ENCODE data around the gene SOCS2.
A peak's percentile ranks its signal among the peaks of the same experiment; 100 is the strongest.

The SOCS2 gene

GRCh38 chr12:93567174-93567573 is 5.3 kb upstream of the SOCS2 start:
- DNase-seq (ENCODE audit: low read depth in 2 of 2, low spot score in 1 of 2): no peak

GRCh38 chr12:93568091-93568490 is 4.4 kb upstream of the SOCS2 start:
- no peak for DNase-seq (ENCODE audit: low read depth in 2 of 2, low spot score in 1 of 2)

DNA sequence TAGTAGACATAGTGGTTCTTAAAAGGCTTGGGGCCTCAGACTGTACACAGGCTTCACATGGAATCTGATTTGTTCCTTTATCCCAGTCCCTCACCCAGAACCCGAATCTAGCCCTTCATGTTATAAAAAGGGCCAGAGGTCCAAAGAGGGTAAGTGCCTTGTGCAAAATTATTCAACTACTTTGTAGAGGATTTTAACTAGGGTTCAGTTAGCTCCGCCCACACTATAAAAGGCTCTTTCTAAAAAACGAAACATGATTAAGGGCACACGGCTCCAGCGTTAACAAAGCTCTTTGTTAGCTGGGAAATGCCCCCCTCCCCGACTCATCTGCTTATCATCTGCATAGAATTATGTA is 3.2 kb upstream of the SOCS2 start:
- no peak for DNase-seq (ENCODE audit: low read depth in 2 of 2, low spot score in 1 of 2)

DNA sequence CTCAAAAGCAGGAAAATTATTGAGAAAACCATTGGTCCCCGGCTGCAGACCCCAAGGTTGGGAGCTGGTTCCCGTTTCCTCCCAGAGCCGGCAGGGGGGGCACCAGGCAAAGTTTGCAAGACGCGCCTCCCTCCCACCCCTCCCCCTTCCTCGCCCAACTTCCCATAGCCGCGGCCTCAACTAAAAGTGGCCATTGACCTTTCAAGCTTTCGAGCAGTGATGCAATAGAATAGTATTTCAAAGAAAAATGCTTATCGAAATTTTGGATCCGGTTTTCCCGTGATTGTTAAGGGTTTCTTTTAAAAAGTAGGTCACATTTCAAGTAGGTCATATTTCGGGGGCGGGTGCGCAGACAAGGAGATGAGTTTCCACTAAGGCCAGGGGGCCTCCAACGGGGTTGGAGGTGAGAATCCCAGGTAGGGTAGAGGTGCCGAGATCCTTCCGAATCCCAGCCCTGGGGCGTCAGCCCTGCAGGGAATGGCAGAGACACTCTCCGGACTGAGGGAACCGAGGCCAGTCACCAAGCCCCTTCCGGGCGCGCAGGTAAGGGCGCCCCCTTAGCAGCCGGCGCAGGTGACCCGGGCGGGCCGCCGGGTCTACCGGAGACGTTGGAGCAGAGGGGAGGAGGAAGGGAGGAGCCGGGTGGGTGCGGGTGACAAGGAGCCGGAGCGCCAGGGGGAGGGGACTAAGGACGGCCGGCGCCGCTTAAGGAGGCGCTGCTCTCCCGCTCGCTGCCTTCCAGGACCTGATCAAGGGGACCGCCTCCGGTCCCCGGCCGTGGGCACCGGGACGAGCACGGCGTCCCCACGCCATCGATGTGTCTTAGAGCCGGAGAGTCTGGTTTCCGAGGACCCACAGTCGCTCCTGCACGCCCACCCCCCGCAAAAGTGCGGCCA is 2.6 kb upstream of the SOCS2 start:
- peak; percentile 47 to 52 for DNase-seq (ENCODE audit: low read depth in 2 of 2, low spot score in 1 of 2)

DNA sequence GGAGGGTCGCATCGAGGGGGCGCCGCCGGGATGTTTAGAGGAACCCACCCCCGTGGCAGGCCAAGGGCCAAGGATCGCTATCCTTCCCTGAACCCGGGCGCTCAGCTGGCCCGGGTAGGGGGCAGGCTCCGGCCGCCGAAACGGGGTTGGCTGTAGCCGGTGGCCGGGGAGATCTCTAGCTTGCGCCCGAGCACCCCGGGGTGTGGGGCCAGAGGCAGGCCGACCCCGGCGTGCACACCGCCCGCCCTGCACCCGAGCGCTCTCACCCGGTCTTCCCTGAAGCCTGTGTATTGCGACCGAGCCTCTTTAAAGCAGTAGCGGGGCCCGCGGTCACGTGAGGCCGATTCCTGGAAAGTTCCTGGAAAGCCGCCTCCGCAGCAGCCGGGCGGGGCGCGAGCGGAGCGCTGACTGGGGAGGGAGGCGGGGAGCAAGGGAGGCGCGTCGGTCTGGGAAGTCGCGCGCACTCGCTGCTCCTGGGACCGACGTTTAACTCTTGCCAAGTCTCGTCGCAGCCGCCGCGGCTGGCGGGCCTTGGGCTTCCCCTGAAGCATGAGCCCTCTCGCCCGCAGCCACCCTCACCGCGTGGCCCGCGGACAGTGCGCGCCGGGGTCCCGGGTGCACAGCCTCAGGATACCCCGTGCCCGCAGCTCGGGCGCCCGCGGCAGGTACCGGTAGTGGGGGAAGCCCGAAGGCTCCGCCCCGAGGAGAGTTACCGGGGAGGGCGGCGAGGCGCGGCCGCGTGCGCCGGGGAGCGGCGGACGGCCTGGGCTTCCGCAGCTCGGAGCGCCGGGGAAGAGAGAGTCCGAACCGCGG is 1.7 kb upstream of the SOCS2 start:
- DNase-seq (ENCODE audit: low read depth in 2 of 2, low spot score in 1 of 2): peak; percentile 78 to 80

DNA sequence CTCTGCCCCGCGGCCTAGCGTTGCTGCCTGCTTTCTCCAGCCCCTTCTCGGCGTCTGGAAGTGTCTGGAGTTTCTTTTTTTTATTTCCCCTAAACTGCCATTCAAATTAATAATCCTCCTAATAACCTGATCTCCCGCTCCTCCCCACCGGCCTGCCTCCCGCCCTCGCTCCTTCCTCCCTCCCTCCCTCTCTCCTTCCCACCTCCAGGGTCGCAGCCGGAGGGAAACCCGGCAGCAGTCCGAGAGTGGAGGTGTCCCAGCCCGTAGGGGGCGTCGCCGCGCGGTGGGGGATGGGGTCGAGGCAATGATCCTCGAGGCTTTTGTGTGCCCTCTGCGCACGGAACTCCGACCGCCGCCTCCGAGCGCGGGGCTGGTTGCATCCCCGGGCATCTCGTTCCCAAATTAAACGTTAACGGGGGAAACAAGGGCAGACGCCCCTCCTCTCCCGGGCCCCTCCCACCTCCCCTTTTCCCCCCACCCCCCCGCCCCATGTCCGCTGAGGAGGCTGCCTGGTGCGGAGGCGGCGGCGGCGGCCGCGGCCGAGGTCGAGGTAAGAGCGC is 1.0 kb upstream of the SOCS2 start:
- DNase-seq (ENCODE audit: low read depth in 2 of 2, low spot score in 1 of 2): peak; percentile 34 to 42

DNA sequence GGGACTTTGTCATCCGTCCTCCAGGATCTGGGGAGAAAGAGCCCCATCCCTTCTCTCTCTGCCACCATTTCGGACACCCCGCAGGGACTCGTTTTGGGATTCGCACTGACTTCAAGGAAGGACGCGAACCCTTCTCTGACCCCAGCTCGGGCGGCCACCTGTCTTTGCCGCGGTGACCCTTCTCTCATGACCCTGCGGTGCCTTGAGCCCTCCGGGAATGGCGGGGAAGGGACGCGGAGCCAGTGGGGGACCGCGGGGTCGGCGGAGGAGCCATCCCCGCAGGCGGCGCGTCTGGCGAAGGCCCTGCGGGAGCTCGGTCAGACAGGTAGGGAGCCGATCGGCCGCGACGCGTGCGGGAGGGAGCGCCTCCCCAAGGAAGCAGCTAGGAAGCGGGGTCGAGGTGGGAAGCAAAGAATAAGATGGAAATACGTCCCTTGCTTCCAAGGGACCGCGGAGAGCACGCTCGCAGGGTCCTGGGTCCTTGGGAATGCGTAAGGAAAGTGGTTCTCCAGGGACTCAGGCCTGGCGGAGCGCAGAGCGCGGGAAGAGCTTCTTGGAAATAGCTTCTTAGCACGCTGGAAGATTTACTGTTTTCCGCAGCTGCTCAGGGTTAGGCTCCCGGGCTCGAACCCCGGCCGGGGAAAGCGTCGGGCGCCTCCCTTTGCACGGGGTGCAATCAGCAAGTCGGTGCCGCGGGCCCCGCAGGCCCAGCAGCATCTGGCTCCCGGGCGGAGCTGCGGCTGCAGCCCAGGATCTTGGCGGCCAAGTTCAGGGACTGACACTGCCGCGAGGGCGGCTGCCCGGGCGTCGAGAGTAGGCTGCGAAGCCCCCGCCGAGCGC is 457 bp downstream of the SOCS2 start:
- peak in 1 of 2 donors; percentile 1 for DNase-seq (ENCODE audit: low read depth in 2 of 2, low spot score in 1 of 2)

DNA sequence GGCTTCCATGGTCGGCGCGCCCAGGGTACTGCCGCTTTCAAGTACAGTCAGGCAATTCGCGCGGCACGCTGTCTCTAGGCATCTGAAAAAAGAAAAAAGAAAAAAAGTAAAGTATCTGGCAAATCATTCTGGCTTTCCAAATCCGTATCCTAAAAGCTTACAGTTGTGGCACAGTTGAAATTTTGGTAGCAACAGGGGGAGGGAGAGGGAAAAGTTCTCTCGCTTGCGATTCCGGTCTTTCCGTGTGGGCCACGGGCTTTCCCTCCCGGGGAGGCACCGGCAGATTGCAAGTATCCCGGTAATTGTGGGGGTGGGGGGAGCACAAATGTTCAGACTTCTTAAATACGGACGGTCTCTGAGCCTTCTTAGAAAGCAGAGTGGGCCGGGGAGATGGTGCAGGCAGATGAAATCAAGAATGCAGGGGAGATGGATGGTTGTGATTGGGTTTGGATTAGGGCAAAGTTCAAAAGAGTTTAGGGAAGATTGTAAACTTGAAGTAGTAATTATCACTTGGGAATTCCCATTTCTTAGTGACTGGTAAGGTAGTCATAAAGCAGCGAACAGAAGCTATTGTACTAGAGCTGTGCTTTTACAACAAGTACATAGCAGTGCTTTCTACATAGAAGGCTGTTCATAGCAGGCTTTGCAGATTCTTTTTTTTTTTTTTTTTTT is 1.2 kb downstream of the SOCS2 start:
- DNase-seq (ENCODE audit: low read depth in 2 of 2, low spot score in 1 of 2): no peak

GRCh38 chr12:93577222-93577621 is 4.7 kb downstream of the SOCS2 start:
- DNase-seq (ENCODE audit: low read depth in 2 of 2, low spot score in 1 of 2): no peak

GRCh38 chr12:93578221-93578620 is 5.7 kb downstream of the SOCS2 start:
- DNase-seq (ENCODE audit: low read depth in 2 of 2, low spot score in 1 of 2): no peak

DNA sequence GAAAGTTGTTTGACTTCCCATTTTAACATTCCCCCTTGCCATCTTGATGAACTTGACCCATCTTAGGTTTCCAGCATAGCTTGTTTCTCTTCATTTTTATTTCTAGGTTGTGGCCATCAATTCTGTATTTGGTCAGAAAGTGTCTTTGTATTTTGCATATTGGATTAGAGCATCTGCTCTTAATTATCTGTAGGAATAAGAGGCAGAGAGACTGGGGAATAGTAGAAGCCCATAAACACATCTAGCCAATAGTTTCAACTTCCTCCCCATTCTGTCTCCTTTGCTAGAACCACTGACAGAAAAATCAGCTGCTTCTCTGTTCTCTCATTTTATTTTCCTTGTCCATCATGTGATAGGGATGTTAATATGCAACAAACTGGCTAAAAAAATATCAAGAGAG is 8.2 kb downstream of the SOCS2 start:
- DNase-seq (ENCODE audit: low read depth in 2 of 2, low spot score in 1 of 2): no peak

DNA sequence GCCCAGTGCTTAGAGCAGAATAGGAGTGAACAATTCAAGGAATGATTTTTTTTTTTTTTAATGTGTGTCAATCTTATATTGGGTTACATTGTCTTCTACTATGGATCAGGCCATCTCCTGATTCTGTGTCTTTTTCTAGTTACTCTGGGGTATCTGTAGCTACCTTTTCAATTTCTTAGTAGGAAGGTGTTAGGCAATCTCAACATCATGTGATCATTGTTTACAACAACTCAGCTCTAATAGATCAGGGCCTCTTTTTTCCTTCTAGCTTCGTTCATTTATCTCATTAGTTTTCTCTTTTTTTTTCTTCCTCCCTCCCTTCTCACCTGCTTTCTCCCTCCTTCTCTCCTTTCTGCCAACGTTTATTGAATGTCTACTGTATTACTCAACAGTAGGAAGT is 8.9 kb downstream of the SOCS2 start:
- no peak for DNase-seq (ENCODE audit: low read depth in 2 of 2, low spot score in 1 of 2)

DNA sequence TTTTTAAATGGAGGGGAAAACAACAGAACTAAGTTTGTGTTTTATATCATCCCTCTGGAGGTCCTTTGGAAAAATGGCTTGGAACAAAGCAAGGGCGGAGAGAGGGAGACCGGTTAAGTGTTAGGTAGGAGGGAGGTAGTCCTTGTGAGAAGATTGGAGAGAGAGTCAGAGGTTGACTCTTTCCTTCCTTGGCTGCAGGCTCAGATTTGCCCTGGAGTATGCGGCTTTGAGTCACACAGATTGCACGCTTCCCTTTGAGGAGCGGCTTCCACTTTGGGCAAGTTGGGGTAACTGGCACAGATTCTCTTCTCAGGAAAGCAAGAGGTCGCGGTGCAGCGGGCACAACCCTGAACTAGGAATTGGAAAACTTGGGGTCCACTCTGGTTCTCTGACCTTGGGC is 9.9 kb downstream of the SOCS2 start:
- DNase-seq (ENCODE audit: low read depth in 2 of 2, low spot score in 1 of 2): no peak

GRCh38 chr12:93583627-93584392 is 11.3 kb downstream of the SOCS2 start:
- no peak for DNase-seq (ENCODE audit: low read depth in 2 of 2, low spot score in 1 of 2)

DNA sequence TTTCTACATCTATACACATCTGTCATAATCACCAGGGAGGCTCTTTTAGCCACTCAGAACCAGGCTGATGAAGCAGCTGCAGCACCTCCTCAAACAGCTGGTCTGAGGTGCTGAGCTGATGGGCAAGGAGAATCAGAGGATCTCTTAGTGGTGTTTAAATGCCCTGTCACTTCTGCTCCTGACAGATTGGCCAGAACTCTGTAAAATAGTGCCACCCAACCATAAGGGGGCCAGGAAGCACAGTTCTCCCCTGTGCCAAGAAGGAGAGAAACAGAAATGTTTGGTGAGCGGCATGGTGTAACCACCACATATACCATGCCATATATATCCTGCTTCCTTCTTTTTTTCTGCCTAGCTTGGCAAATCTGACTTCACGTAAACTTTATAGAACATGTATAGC is 12.8 kb downstream of the SOCS2 start:
- no peak for DNase-seq (ENCODE audit: low read depth in 2 of 2, low spot score in 1 of 2)

DNA sequence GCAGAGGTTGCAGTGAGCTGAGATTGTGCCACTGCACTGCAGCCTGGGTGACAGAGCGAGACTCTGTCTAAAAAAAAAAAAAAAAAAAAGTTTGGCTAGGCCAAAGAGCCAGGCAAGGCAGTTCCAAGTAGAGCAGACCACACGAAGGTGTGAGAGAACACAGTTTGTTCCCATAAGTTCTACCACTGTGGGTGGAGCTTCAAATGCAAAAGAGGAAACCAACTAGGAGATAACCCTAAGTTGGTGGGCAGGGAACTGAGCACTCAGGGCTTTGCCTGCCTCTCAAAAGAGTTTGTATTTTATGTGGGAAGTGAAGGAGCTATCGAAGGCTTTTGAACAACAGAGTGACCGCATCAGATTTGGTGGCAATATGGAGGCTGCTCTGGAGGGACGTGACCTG is 15.1 kb downstream of the SOCS2 start:
- DNase-seq (ENCODE audit: low read depth in 2 of 2, low spot score in 1 of 2): no peak

GRCh38 chr12:93589081-93589480 is 16.6 kb downstream of the SOCS2 start:
- DNase-seq (ENCODE audit: low read depth in 2 of 2, low spot score in 1 of 2): no peak

GRCh38 chr12:93591137-93591868 is 18.8 kb downstream of the SOCS2 start:
- DNase-seq (ENCODE audit: low read depth in 2 of 2, low spot score in 1 of 2): peak in 1 of 2 donors; percentile 12
